ENCODE data around the gene SNX25.

DNA sequence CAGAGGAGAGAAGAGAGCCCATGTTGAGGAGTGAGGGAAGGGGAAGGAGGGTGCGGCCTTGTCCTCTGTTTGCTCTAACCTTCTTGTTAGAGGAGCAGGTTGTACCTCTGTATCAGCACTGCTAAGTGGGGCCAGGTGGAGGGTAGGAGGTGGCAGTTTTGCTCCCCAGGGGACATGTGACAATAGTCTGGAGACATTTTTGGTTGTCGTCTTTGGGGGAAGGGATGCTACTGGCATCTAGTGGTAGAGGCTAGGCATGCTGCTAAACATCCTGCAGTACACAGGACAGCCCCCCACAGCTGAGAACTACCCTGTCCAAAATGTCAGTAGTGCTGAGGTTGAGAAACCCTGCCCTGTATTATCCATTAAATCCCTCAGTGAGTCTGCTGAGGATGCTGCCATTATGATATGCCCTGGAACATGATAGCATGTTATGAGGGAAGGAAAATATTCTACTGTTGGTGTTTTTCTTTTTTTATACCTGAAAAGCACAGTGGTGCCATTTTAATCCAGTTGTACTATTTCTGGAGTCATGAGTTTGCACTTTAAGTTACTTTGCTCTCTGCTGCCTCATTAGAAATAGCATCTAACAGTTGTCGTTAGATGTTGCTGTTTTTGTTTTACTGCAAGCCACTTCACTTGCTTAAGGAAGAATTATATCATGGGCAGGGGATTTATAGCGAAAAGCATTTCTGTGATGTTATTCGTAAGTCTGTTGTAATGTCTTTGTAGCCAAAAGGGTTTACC is 95.7 kb downstream of the SNX25 start:
- TF ChIP-seq EZH2 (IDR thresholded peaks at IDR 0.05; ENCODE audit: low read depth, unreplicated experiment) (no peak), STAT1 (IDR thresholded peaks at IDR 0.05; ENCODE audit: unreplicated experiment) (no peak), JUNB (IDR thresholded peaks at IDR 0.05; ENCODE audit: unreplicated experiment) (no peak), ZNF331 (CRISPR knock-in tag; IDR thresholded peaks at IDR 0.05; ENCODE audit: low read depth) (no peak), REST (IDR thresholded peaks at IDR 0.05; ENCODE audit: unreplicated experiment) (no peak), EZH2phosphoT487 (IDR thresholded peaks at IDR 0.05; ENCODE audit: unreplicated experiment) (no peak)
- TF ChIP-seq, protein P1, sequence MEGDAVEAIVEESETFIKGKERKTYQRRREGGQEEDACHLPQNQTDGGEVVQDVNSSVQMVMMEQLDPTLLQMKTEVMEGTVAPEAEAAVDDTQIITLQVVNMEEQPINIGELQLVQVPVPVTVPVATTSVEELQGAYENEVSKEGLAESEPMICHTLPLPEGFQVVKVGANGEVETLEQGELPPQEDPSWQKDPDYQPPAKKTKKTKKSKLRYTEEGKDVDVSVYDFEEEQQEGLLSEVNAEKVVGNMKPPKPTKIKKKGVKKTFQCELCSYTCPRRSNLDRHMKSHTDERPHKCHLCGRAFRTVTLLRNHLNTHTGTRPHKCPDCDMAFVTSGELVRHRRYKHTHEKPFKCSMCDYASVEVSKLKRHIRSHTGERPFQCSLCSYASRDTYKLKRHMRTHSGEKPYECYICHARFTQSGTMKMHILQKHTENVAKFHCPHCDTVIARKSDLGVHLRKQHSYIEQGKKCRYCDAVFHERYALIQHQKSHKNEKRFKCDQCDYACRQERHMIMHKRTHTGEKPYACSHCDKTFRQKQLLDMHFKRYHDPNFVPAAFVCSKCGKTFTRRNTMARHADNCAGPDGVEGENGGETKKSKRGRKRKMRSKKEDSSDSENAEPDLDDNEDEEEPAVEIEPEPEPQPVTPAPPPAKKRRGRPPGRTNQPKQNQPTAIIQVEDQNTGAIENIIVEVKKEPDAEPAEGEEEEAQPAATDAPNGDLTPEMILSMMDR (conservative IDR thresholded peaks at IDR 0.05; ENCODE audit: low read depth in 2 of 2), result peak; percentile 65 to 83

All from GM23338 (cell line).